22Rv1 (cell line): ENCODE measurements around the gene IQSEC1.

Experiments used
- H3K27ac ChIP-seq: fragments of 450-650 bp; 2 replicates; pipeline ENCODE4 v1.5.1; 2017
- ZFX ChIP-seq: fragments of 450-650 bp; IDR thresholded peaks from 2 replicates; pipeline ENCODE4 v1.6.1; 2017; ENCODE audit warnings: antibody characterized with exemption, borderline replicate concordance
- TF ChIP-seq, protein P1 (sequence below): fragments of 450-650 bp; IDR thresholded peaks from 2 replicates; pipeline ENCODE4 v1.5.1; 2017; ENCODE audit warnings: mild to moderate bottlenecking

IQSEC1 gene

DNA sequence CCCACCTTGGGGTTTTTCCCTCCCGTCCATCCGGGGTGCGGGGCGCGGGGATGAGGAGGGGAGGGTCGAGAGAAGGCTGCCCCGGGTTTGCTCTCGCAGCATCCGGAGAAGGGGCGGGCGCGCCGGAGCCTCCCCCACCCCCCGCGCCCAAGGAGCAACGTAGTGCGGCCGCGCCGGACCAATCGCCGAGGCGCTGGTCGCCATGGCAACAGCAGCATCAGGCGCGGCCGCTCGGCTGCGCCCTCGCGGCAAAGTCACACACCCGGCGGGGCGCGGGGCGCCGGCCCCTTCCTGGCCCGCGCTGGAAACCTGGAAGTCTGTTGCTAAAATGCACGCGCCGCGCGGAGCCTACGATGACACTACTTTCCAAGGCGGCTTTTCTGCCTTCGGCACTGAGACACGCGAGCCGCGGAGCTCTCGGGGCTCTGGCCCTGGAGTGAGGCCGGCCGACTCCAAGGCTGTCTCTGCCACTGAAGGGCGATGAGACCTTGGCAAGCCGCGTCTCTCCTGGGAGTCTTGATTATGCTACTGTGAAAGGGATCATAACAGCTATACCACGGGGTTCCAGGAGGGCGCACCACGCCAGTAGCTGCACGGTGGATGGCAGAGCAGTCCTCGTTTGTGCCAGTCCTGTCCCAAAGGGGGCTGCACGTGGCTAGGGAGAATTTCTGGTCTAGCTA, at the start of gene IQSEC1:
IQSEC1 (minus strand) TSS at position 104 of the 680 bp plus-strand sequence. CDS start 415 bp downstream, outside the sequence.
- H3K27ac ChIP-seq = no peak within 1 kb of the TSS
- TF ChIP-seq ZFX = no peak
- TF ChIP-seq, protein P1, sequence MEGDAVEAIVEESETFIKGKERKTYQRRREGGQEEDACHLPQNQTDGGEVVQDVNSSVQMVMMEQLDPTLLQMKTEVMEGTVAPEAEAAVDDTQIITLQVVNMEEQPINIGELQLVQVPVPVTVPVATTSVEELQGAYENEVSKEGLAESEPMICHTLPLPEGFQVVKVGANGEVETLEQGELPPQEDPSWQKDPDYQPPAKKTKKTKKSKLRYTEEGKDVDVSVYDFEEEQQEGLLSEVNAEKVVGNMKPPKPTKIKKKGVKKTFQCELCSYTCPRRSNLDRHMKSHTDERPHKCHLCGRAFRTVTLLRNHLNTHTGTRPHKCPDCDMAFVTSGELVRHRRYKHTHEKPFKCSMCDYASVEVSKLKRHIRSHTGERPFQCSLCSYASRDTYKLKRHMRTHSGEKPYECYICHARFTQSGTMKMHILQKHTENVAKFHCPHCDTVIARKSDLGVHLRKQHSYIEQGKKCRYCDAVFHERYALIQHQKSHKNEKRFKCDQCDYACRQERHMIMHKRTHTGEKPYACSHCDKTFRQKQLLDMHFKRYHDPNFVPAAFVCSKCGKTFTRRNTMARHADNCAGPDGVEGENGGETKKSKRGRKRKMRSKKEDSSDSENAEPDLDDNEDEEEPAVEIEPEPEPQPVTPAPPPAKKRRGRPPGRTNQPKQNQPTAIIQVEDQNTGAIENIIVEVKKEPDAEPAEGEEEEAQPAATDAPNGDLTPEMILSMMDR = no peak

DNA sequence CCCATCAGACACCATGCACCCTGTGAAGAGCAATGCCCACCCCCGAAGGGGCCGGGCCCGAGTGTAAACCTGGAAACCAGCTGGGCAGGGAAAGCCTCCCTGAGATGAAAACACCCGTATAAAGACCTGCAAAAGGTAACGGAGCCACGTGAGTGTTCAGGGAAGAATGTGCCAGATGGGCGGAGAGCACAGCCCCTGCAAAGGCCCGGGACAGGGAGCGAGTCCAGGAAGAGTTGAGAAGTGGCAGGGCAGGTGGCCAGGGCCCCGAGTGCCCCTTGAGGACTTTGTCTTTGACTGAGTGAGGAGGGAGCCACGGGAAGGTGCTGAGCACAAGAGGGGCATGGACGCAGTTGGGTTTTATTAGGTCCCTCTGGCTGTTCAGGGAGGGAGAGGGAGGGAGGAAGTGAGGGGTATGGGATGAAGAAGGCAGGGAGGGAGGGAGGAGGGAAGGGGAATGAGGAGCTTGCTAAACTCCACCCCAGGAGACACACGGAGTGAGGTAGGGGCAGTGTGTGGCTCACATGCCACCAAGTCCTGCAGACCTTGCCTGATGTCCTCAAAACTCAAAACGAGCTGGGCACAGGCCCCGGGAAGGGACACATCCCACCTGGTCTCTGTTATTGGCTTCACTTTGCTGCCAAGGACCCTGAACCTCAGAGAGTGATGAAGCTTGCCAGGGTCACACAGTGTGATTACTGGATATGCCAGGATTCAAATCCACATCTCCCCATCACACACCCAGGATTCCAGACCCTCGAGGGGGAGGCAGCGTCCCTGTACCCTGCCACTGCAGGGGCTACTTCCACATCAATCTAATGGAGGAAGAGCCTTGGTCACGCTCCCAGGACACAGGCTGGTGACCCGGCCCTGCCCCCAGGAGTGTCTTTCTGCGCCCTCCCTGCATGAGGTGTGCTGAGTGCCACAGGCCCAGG, 49.1 kb upstream of the IQSEC1 start:
- H3K27ac ChIP-seq = no peak overlapping the region
- TF ChIP-seq ZFX = no peak
- TF ChIP-seq, protein P1 = no peak

DNA sequence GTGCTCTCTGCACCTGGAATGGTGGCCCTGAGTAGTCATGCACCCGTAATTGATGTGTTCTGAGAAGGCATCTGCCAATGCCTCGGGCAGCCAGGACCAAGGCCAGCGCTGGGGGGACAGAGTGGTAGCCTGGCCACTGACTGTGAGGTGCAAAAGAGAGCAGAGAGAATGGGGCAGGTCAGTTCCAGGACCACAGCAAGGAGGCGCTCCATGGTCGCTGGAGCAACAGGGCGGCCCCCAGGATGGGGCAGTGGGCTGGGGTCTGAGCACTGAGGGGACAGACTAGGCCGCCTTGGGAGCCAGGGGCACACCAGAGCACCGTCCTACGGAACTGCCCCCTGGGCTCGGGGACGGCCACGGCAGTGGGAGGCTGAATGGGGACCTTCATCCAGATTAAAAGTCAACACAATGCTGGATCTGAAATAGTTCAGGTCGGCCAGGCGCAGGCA, 48.3 kb upstream of the IQSEC1 start:
- H3K27ac ChIP-seq = no peak overlapping the region
- TF ChIP-seq, protein P1 = no peak
- no peak for TF ChIP-seq ZFX

DNA sequence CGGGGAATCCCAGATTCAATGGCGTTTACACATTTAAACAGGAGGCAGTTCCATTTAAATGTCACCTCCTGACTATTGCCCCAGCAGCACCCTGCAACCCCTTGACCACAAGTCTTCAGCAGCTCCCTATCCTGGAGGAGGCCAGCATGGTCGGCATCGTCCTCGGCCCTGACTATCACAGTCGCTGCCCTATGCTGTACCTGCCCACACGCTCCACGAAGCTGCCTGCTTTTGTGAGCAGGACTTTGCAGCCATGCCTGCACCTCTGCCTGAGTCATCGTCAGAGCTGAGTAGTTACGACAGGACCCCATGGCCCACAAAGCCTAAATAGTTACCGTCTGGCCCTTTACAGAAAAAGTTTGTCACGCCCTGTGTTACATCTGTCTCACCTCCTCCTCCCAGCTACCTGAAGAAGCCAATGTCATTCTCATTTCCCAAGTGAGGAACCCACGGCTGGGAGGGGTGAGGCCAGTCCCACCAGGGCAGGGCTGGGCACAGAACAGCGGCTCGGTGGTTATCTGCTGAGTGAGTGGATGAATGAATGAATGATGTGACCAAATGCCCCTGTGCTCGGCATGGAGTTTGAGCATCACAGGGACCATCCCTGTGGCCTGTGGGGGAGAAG, 47.8 kb upstream of the IQSEC1 start:
- TF ChIP-seq ZFX = no peak
- TF ChIP-seq, protein P1 = no peak
- no peak overlapping the region for H3K27ac ChIP-seq

DNA sequence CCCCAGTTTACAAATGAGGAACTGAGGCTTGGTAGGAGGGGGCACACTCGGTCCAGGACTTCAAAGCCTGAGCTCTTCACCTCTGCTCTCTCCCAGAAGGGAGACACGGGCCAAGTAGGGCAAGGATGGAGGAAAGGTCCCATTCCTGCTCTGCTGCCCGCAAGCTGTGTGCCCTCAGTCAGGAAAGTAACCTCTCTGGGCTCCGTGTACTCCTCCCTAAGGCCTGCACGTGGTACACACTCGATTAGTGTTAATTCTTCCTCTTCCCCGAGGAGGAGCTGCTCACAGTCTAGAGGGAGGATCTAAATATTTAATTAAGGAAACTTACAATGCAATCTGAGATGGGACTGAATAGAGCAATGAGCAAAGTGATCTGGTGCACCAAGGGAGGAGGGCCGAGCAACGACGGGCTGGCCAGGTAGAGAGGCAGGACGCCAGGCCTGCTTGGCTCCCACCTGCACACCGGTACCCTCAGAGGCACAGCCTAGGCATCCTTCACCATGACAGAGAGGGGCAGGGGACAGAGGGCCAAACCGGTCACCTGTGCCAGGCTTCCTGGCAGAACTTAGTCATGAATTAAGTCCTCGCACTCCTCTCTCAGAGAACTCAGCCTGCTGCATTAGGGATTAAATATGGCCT, 47.2 kb upstream of the IQSEC1 start:
- TF ChIP-seq, protein P1 = no peak
- no peak for TF ChIP-seq ZFX
- H3K27ac ChIP-seq = no peak overlapping the region

DNA sequence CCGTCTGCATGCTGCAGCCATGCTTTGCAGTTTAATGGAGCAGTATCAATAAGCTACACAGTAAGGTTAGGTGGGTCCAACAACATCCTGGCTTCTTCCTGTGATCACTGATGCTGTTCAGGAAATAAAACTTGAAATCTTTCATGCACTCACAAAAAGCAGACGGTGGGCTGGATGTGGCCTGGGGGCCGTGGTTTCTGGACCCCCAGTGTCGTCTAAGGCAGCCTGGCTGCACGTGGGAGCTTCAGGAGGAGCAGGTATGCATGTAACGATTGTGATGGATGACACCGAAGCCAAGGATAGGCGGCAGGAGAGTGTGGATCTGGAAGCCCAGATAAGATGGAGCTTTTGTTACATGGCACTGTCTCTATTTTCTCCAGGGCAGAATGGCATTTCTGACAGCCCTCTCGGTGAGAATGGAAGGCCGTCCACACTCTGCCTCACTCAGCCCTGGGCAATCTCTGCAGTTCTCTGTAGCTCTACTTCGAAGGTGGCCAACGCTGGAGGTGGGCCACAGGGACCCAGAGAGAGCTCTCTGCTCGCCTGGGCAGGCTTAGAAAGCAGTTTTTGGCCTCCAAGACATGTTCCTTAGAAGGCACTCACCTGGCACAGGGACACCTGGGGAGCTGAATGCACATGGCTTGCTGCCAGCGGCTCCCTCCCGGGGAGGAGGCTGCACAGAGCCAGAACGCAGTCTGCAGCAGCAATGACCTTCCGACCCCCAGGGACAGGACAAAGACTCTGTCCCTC, 46.4 kb upstream of the IQSEC1 start:
- no peak for TF ChIP-seq ZFX
- TF ChIP-seq, protein P1 = no peak
- no peak overlapping the region for H3K27ac ChIP-seq
